HG03045 (cell line): ENCODE measurements around the gene GALNT2.

Experiments
- ATAC-seq: cut with Tn5 transposase; IDR thresholded peaks from one replicate; pipeline ENCODE4 v1.9.1; 2021; ENCODE audit warnings: mild to moderate bottlenecking, moderate library complexity; ENCODE audit not compliant: unreplicated experiment

Gene GALNT2

DNA sequence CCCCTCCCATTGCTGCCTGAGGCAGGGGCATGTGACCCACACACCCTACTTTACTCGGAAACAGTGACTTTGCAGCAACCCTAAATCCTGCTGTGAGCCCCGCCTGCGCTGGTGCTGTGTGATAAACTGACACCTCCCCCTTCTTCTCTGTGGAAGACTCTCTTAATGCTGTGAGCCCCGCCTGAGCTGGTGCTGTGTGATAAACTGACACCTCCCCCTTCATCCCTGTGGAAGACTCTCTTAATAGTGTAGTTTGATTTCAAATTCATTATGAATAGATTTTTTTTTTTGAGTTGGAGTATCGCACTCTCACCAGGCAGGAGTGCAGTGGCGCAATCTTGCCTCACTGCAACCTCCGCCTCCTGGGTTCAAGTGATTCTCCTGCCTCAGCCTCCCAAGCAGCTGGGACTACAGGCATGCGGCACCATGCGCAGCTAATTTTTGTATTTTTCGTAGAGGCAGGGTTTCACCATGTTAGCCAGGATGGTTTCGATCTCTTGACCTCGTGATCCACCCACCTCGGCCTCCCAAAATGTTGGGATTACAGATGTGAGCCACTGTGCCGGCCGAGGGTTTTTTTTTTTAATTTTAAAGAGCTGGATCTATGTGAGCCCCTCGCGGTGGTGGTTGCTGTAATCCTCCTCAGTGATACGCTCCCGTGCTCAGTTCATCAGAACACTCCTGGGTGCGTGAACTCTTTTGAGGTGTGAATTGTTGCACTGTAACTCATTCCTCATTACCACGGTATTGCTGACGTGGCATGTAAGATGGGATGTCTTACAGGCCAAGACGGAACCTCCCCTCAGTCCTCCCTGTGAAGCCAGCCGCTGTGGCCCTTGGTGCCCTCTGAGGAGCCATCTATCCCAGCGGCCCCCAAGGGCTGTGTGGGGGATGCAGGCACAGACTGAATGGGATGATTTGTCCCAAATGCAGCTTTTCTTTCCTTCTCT is 60.3 kb downstream of the GALNT2 start:
- ATAC-seq = no peak

DNA sequence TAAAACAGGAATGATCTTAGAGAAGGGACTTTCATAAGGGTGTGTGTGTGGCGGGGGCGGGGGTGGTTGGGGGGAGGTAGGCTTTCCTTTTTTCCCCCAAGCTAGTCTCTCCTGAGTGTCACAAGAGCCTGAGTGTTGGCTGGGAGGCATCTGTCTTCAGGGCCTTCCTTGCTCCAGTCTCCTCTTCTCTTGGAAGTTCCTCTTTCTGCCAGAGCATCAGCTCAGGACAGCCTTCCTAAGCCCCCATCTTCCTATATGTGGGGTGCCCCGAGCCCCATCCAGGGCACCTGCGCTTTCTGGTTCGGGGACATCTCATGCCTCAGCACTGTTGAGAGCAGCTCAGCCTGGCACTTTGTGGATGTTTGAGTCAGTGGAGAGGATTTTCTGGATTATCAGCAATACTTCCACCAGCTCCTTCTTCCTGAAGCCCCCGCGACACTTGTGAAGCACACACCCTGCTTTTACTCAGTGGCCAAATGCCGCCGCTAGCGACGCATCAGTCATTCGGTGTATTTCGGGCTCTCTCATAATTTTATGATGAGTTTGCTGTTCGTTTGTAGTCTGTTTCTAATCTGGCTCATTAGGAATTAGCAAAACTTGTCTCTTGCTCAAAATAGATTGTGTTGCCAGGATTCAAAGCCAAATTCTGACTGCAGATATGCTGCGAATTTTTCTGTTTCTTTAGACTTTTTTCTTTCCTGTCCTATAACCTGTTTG is 61.7 kb downstream of the GALNT2 start:
- ATAC-seq = no peak

DNA sequence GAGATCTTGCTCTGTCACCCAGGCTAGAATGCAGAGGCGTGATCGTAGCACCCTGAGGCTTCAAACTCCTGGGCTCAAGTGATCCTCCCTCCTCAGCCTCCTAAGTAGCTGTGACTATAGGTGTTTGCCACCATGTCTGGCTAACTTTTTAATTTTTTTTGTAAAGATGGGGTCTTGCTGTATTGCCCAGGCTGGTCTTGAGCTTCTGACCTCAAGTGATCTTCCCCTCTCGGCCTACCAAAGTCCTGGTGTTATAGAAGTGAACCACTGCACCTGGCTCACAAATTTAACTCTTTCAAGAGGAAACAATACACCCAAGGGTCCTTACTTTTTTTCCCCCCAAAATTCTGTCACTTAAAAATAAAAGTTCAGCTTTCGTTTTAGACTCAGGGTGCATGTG is 62.3 kb downstream of the GALNT2 start:
- no peak for ATAC-seq

DNA sequence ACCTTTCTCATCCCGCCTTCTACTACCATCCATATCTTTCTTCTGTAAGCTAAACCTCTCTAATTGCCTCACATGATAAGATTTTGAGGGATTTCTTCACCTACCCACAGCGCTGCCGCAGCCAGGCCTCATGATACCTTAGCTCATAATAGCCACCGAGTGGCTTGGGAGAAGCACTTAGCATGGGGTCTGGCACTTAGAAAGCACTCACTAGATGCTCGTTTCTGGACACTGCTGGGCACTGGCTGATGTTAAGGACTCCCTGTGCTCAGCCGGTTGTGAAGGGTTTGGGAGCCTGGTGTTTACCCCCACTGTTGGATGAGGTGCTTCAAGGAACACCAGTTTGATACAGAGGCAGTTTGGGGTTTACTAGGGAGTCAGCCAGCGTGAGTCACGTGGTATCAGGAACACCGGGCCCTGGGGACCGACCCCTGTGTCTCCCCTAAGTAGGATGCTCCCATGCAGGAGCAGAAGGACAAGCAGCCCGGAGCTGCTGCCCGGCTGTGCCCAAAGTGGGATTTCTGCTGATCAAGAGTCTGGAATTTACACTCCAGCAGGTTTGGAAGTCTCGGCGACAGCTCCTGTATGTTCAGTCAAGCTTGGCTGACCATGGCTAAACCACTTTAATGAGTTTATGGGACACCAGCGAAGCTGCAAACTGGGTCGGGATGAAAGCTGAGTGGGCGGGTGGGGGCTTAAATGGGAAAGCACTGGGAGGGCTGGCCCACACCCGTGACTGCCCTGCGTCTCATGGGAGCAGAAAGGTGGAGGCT is 63.3 kb downstream of the GALNT2 start:
- no peak for ATAC-seq

DNA sequence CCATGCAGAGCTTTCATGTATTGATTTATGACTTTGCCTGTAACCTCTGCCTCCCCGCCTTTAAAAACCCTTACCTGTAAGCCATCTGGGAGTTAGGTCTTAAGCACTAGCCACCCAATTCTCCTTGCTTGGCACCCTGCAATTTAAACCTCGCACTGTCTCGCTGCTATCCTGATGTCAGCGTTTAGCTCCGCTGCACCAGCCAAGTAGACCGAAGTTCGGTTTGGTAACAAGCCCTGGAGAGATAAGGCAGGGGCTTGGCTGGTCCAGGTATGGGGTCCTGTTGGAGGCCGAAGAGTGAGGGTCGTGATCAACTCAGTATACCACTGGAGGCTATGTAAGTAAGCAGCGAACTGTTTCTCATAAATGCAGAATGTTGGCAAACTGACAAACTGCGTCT is 64.4 kb downstream of the GALNT2 start:
- ATAC-seq = no peak

DNA sequence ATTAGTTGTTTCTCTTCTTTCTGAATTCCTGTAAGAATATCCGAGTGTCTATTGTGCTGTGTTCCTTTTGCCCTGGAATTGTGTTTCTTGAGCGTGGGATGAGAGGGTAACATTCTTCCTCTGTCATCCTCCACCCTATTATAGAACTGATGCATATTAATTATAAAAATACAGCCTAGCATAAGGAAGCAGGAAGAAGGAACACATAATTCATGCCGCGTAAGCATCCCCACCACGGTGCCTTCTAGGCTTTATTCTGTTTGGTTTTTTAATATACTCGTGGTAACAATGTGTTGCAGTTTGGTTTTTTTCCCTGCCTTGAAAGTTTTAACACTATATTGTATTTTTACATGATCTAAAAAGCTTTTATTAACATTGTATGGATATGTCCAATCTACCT is 65.7 kb downstream of the GALNT2 start:
- ATAC-seq = no peak

DNA sequence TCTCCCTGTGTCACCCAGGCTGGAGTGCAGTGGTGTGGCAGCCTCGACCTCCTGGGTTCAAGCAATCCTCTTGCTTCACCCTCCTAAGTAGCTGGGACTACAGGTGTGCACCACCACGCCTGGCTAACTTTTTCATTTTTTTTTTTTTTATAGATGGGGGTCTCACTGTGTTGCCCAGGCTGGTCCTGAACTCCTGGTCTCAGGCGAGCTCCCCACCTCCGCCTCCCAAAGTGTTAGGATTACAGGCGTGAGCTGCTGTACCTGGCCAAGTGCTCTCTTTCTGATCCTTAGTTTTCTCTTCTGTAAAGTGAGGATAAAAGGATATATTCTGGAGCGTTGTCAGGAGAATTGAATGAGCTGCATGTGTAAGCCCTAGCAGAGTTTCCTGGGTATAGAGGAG is 68.7 kb downstream of the GALNT2 start:
- ATAC-seq = no peak

DNA sequence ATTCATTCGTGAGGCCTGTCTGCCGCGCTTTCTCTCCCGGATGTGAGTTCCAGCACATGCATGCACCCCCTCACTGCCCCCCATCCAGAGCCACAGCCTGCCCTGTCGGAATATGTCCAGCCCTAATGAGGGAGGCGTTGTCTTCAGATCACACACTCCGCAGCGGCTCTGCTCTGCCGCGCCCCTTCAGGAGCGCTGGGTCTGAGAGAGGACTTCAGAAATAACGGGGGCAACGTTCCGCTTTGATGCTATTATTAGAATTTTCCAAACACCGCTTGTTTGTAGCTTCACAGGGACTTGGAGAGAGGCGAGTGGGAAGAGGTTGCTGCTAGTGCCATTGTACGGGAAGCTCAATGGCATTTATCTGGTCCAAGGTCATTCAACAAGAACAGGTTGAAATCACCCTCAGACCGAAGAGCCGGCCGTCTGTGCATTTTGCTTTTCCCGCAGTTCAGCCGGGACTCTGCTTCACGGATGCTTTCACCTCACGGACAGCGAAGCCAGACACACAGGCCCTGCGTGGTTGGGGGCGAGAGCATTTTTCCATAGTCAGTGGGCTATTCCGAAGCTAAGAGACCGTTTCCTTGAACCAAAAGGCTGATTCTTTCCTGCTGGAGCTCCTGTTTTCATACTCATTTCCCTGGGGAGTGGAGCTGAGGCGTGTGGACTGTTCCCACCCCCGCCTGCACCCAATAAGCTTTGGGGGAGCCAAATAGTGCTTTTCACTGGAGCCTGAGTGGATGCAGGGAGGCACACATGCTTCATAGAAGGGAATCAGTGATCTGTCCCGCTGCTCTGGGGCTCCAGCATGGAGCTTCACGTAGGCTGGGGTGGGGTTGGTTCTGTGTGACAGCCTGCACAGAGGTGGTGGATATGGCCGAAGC is 69.7 kb downstream of the GALNT2 start:
- ATAC-seq = no peak

DNA sequence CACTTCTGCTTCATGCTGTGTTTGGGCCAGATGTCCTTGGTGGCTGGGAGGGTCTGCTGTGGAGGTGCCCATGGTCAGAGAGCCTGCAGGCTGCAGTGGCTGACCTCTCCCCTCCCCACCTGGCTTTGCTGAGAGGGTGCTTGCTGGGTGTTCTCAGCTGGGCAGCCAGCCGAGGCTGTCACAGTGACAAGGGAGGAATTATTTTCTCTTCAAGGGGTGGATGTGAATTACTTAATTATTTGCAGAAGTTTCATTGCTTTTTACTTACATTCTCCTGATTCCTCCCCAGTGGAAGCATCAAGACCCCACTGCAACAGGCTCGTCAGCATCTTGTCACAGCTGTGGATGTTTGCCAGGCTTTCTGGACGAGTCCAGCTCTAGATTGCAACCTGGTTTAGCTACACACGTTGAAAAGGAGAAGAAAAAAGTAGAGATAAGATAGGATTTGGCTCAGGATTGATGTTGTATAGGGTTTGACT is 70.3 kb downstream of the GALNT2 start:
- ATAC-seq = no peak

DNA sequence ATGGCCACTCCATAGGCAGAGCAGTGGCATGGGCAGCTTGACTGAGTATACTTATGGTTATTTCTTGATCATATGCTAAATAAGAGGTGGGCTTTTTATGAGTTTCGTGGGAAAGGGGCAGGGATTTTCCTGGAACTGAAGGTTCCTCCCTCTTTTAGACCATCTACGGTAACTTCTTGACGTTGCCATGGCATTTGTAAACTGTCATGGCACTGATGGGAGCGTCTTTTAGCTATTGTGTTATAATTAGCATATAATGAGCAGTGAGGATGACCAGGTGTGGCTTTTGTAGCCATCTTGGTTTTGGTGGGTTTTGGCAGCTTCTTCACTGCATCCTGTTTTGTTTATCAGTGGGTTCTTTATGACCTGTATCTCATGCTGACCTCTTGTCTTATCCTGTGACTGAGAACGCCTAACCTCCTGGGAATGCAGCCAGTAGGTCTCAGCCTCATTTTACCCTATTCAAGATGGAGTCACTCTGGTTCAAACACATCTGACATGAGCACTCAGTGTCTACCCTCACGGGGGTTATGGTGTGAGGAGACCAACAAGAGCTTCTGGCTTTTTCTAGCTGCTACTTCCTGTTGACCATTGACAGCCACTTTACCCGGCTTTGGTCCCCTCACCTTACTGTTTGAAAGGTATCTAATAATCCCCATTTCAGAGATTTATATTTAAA is 71.7 kb downstream of the GALNT2 start:
- no peak for ATAC-seq

DNA sequence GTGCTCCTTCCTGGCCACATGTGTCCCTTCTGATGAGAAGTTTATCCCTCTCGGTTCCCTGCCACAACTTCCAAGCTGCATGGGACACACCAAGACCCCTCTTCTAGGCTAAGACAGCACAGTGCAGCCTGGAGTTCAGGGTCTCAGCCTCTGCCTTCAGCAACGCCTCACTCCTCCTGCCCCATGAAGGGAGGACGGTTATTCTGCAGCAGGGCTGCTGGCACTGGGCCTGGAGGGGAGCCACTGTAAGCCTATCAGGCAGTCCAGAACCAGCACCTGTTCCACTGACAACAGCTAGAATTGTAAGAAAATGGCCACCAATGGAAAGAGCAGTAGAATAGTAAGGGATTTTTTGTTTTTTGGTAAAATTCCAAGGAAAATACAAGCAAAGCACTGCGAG is 72.3 kb downstream of the GALNT2 start:
- ATAC-seq = no peak

DNA sequence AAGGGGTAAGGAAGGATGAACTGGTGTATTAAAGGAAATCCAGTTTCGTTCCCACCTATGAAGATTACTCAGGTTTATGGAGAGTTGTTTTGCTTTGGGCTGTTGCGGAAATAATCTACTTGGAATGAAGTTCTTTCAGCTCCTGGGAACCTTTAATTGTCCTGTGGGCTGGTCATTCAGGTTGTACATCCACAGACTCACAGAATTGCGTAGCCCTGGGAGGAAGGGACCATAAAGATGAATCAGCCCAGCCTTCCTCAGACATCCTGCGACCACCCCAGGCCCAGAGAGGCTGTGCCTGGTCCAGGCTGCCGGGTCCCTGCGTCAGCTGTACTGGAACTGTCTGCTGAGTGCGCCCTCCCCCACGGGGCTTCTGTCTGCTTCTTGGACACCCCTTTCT is 72.7 kb downstream of the GALNT2 start:
- ATAC-seq = no peak

DNA sequence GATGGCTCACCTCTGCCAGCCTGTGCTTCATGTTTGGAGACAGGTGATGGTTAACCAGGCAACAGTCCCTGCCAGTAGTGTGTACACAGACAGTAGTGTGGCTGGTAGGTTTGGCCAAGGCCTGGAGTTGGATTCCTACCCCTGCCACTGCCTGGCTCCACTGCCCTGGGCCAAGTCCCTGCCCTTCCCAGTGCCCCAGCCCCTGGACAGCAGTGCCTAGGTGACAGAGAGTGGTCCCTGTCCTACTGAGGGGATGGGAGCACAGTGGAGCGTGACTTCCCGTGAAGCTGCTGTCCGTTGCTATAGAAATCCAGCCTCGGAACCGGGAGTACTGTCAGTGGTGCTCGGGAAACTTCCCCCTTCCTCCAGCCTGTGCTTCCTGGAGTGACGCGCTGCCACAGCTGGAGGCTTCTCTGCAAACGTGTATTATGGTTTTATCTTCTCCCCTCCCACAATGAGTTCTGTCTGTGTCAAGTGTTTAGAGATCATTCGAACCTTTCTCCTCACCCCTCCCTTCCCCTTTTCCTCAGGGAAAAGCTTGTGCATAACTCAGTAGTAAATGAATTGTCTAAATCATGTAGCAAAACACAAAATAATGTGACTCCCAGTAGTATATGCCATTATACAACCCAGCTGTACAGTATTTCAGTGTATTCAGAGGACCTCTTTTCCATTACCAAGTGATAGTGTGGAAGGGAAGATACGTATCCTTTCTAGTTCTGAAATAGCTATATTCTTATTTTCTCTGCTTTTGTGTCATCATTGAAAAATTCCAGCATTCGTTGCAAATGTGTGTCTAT is 73.4 kb downstream of the GALNT2 start:
- ATAC-seq = no peak

DNA sequence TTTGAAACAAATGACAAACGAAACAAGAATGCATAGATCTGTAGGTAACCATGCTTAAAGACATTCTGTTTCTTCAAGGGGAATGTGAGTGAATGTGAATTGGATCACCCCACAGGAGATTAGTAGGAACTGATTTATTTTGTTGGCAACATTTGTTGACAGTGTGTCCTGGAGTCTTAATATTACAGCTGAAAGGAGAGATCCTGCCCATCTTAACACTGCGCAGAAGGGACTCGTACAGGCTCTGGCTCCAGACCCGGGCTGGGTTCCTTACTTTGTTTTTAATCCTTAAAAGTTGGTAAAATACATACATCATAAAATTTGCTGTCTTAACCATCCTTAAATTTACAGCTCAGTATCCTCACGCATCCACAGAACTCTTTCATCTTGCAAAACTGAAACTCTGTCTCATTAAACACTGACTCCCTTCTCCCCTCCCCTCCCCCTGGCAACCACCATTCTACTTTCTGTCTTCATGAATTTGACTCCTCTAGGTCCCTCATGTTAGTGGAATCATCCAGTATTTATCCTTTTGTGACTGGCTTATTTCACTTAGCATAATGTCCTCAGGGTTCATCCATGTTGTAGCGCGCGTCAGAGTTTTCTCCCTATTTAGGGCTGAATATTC is 74.1 kb downstream of the GALNT2 start:
- no peak for ATAC-seq

DNA sequence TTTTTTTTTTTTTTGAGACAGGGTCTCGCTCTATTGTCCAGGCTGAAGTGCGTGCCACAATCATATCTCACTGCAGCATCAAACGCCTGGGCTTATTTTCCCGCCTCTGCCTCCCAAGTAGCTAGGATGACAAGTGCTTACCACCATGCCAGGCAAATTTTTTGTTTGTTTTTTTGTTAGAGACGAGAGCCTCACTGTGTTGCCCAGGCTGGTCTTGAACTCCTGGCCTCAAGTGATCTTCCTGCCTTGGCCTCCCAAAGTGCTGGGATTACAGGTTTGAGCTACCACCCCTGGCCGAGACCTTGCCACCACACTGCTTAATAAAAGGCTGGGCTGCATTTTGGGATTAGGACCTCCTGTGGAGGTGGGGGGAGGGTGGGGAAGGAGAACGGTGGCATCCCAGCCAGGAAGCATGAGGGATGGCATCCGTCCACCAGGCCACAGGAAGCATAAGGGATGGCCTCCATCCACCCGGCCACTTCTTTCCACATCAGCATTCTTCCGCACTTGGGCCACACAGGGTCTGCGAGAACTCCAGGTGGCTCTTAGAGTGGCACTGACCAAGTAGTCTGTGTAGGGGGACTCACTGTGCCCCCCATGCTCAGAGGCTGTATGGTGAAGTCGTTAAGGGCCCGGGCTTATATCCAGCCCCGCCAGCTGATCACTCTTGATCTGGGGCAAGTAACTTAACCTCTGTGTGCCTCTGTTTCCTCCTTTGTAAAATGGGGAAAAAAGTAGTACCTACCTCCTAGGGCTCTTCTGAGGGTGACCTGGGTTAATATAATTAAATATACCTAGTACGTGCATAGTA is 75.0 kb downstream of the GALNT2 start:
- no peak for ATAC-seq

DNA sequence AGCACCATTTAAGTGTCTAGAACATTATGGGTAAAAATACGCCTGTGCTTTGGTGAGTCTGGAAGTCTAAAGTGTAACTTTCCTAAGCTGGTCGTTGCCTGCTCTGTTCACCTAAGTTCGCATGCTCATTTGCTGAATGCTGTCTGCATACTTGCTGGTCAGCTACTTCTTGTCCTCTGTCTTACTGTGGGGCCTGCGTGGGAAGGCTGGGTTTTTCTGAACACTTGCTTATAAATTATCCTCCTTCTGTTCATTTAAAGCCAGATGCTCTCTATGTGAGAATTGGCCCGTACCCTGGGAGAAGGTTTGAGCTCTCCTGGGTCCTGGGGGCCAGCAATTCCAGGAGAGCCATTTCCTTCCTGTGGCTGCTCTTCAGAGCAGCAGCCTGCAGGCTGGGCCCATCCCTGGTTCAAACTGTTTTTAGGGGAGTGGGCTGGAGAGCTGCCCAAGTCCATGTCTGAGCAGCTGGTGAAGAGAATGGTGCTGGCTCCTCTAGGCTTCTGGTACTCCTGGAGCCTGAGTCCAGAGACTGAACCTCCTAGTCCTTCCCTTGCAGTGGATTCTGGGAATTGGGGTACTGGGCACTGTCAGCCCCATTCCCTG is 75.7 kb downstream of the GALNT2 start:
- no peak for ATAC-seq

DNA sequence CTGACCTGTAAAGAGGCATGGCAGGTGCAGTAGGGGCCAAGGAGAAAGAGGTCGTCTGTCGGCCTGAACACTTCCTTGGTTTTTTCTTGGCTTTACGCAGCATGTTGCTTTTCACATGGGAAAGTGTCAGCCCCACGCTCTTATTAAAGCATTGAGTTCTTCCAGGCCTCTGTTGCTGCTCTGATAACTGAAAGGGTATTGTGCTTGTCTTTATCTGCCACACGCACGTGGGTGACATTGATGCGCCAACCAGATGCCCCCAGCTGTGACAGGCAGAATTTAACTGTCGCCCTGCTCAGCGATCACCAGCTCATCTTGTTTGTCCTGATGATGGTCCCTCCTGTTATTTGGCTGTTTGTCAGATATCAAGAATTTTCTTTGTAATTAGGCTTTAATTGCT is 76.5 kb downstream of the GALNT2 start:
- no peak for ATAC-seq
